NCI-H2196 (cell line): ENCODE measurements around the gene CDC42SE2.
"Not testable (repeated sequence)": the region's sequence is repeated elsewhere in the genome, so short reads cannot be mapped to it uniquely, and the experiment has no call there.

Source experiments
- DNase-seq: peaks from one replicate; lab custom pipeline; 2025; ENCODE audit not compliant: unreplicated experiment; lab: John Stamatoyannopoulos, UW

CDC42SE2 gene

DNA sequence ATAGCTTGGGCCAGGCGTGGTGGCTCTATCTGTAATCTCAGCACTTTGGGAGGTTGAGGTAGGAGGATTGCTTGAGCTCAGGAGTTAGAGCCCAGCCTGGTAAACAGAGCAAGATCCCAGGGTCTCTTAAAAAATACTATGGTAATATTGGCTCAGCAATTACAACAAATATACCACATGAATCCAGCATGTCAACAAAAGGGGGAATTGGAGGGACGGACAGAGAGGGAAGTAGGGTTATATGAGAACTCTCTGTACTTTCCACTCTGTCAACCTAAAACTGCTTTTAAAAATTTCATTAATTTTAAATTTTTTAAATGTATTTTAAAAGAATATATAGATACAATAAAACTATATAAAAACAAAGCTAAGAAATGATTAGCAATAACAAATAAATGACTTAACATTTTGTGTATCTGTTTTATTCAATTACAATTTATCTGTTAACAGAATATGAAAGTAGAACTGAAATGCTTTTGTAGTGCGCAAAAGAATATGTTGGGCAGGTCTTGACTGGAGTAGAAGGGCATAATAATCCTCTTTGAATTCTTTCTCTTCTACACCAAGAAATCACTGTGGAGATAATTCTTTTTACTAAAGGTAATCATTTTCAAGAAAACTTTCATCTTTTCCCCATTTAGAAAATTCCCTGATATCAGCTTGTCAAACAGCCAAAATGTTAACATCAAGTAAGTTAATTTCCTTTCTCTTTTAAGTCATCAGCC, 12.9 kb upstream of the CDC42SE2 start:
- DNase-seq = no peak

DNA sequence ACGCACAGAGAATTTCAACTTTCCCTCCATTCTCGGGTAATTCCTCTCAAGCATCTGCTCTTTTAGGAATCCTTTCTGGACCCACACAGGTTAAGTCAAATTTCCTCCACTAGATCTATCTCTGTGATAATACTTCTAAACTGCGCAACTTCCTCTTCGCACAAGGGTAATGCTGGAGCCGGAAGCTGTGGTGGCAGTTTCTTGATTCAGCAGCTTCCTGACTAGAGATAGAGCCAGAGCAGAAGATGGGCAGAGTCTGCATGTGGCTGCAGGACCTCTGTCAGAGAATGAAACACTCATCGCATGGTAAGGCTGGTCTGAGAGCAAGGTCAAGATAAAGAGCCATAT, 11.1 kb upstream of the CDC42SE2 start:
- DNase-seq = no peak

DNA sequence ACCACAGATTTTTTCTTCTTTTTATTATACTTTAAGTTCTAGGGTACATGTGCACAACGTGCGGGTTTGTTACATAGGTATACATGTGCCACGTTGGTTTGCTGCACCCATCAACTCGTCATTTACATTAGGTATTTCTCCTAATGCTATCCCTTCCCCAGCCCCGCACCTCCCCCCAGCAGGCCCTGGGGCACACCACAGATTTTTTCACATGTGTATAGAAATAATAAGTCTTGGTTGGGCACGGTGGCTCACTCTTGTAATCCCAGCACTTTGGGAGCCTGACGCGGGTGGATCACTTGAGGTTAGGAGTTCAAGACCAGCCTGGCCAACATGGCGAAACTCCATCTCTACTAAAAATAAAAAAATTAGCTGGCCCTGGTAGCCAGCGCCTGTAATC, 9.8 kb upstream of the CDC42SE2 start:
- DNase-seq = not testable (repeated sequence)

DNA sequence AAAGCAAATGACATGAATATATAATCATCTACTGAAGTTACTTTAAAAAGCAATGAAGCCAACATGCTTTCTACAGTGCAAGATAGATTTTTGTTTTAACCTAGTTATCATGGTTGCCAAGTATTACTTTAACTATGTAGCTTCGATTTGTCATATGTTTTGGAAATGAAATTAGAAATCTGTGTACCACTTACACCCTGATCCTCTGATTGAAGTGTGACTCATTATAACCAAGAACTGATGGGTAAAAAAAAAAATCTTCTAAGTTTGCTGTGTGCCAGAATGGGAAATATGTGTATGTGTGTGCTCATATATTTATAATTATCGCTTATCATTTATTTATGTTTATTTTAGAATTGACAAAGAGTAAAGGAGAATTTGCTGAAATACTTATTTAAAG, 9.1 kb upstream of the CDC42SE2 start:
- no peak for DNase-seq

DNA sequence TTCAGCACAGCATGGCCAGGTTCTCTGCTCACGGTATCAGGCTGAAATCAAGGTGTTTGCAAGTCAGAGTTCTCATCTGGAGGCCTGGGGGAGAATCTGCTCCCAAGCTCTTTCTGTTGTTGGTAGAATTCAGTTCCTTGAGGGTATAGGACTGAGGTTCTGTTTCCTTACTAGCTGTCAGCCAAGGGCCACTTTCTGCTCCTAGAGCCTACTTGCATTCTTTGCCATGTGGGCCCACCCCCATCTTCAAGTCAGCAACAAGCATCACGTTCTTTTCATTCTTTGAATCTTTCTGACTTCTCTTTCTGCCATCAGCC, 7.4 kb upstream of the CDC42SE2 start:
- DNase-seq = no peak

DNA sequence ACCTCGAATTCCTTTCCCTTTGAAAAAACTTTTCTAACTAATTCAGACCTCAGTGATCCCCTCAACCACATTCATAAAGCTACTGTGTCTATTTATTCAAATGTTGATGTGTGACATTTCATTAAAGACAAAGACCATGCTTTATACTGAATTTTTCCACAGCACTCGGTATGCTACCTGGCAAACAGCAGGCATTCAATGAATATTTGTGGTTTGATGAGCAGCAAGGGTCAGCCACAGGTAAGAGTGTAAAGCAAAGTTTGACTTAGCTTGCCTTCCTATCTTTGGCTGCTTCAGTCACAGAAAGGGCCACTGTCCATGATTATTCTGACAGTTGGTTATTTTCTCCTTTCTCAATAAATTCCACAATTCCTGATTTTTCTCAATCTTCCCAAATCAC, 5.1 kb upstream of the CDC42SE2 start:
- DNase-seq = no peak

DNA sequence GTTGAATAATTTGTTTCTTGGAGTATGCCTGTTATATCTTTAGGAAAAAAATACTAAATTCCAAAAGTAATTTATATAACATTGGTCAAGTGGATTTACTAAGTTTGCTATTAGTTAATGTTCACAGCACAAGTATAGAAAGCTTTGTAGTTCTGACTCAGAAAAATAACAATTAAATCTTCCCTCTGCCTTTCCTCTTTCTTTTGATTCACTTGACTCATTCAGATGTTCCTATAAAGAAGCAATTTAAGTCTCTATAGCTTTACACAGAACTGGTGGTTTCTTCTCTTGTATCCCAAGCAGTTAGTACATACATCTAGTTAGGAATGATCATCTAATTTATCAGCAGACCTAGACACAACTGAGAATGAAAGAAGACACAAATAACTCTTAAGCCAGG, 4.5 kb upstream of the CDC42SE2 start:
- DNase-seq = no peak

DNA sequence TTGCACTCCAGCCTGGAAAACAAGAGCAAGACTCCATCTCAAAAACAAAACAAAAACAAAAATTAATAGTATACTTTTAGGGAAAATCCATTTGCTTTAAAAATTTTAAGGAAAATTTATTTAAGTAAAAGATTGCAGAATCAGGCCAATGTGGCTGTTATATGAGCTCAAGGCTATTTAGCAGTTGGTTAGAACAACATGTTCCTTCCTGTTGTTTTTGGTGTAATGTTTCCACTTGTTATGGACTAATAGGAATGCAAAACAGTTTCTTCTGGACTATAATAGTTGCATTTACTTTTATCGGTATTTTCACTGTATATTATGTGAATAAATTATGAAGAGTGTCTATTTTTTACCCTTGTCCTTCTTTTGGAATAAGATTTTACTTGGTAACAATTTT, 3.0 kb upstream of the CDC42SE2 start:
- no peak for DNase-seq

DNA sequence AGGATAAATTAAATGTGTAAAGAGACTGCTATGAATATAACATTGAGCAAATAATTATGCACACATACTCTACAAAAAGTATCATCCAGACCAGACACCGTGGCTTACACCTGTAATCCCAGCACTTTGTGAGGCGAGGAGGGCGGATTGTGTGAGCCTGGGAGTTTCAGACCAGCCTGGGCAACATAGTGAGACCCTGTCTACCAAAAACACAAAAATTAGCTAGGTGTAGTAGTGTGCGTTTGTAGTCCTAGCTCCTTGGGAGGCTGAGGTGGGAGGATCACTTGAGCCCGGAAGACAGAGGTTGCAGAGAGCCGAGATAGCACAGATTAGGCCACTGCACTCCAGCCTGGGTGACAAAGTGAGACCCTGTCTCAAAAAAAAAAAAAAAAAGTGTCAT, 2.4 kb upstream of the CDC42SE2 start:
- no peak for DNase-seq

DNA sequence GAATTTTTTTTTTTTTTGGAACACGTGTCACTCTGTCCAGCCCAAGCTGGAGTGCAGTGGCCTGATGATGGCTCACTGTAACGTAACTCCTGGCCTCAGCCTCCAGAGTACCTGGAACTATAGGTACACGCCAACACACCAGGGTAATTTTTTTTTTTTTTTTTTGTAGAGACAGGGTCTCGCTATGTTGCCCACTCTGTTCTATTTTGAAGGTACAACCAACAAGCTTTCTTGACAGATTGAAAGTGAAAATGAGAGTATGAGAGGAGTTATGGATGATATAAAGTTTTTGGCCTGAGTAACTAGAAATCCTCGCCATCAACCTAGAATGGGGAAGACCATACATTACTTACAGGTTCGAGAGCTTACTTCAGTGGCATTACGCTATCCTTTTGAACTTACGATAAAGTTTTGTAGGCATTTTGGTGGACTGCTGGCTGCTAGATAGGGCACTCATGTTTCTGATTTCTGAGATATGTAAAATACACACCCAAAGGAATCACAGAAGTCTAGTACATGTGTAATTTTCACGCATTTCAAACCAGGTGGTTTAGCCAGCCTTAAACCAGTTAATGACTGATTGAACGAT, 806 bp upstream of the CDC42SE2 start:
- no peak for DNase-seq

DNA sequence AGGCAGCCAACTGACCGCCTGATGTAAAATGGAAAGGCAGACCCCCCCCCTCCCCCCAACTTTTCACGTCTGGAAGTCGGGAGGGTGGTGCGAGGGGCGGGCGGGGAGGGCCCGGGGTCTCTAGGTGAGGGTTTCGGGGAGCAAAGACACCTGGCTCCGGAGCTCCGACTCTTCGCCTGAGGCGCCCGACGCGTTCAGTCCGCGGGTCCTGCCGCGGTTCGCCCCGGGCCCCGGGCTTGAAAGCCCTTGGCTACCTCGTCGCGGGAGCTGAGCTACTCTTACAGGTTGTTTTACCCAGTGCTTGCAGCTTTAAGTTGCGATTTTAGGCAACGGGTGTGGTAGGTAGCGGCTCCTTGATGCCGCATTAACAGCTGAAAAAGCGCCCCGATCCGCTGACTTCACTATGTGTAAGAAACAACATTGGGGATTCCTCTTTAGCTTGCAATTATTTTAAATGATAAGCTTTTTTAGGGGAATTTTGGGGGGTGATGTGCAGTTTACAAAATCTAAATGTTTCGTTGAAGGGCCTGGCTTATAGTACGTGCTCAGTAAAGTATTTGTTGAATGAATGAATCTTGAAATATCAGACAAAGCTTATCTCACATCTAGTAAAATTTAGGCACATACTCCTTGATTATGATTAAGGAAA, 722 bp downstream of the CDC42SE2 start:
- peak; percentile 25 for DNase-seq

DNA sequence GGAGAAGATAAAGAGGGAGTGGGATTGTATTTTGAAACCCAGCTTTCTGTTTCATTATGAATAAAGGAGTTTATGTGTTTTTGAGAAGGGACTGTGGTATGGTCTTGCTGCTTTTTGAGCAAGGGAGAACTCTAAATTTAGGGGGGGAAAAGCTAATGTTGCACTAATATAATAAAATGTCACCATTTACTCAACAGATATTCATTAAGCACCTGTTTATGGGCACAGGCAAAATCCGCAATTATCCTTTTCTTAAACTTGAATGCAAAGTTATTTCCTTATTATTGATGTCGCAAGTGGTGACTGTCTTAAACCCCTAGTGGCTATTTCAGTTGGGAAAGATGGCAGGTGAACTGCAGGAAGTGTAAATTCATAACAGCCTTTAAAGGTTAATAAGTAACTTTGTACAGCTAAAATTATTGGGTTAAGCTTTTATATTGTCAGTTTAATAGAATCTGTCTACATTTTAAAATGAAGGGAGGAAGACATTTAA, 1.5 kb downstream of the CDC42SE2 start:
- peak; percentile 31 for DNase-seq

DNA sequence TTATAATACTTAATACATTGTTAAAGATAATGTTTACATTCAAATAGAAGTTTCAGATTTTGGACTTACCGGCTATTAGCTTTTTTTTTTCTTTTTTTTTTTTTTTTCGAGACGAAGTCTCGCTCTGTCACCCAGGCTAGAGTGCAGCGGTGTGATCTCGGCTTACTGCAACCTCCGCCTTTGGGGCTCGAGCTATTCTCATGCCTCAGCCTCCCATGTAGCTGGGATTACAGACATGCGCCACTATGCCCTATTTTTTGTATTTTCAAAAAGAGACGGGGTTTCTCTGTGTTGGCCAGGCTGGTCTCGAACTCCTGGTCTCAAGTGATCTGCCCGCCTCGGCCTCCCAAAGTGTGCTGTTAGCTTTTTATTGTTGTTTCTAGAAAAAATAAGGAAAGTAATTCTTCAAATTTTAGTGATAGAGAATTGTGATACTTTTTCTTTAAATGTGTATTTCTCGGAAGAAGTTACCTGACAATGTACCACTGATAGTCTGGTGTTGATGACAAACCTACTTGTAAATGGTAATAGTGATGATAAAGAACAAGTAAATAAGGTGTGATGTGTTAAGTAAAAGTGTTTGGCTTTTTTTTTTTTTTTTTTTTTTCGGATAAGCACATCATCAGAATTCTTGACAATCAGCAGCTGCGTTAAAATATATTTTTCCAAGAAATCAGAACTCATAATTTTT, 2.7 kb downstream of the CDC42SE2 start:
- DNase-seq = no peak

DNA sequence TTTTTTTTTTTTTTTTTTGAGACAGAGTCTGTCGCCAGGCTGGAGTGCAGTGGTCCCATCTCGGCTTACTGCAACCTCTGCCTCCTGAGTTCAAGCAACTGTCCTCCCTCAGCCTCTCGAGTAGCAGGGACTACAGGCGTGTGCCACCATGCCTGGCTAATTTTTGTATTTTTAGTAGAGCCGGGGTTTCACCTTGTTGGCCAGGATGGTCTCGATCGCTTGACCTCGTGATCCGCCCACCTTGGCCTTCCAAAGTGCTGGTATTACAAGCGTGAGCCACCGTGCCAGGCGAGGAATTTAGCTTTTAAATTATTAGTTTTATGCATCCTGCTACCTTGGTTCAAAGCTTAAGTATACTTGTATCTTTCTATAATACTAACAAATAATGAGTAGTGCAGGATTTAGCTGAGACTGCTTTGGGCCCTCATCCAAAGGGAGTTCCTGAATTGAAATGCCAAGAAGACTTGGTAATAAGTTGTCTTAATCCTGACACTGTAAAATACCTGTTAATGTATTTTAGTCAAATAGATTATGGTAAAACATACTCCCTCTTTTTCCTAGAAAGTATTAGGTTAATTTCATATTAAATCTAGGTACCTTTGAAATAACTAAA, 5.0 kb downstream of the CDC42SE2 start:
- no peak for DNase-seq

DNA sequence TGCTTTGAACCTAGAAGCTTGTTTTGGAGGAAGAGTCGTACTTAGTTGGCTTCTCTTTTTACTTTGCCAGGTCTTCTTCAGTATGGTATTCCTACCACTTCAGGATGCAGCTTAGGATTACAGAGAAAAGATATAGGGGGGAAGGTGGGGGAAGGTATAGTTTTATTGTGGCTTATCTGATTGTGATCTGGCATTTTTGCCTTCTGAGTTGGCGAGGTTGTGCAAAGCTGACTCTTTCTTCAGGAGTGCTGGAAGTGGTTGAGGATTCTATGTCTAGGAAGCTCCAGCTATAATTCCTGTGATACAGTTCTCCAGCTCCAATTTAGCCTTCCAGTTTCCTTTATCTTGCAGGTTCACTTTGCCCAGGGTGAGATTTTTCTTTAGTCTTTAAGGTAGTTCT, 7.0 kb downstream of the CDC42SE2 start:
- DNase-seq = no peak

DNA sequence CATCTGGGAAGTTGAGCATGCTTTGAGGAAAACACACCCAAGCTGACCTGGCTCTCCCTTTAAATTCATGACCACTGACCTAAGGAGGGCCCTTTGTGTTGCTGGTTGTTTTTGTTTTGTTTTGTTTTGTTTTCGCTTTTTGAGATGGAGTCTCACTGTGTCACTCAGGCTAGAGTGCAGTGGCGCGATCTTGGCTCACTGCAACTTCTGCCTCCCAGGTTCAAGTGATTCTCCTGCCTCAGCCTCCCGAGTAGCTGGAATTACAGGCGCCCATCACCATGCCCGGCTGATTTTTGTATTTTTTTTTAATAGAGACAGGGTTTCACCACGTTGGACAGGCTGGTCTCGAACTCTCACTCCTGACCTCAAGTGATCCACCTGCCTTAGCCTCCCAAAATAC, 8.0 kb downstream of the CDC42SE2 start:
- DNase-seq = not testable (repeated sequence)

DNA sequence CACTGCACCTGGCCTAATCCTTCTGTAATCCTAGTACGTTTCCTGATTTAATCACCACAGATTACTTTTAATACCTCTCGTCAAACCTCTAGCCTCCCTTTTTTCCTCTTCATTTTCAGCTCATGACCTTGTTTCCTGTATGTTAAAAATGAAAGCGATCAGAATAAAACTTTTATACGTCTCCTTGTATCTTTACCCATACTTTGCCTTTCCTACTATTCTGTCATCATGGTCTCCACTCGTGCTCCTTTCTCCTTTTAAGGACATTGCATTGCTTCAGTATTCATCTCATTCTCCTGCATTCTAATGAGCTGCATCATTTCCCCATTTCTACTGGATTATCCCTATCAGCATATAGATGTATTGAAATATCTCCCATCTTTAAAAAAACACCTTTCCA, 8.5 kb downstream of the CDC42SE2 start:
- no peak for DNase-seq

DNA sequence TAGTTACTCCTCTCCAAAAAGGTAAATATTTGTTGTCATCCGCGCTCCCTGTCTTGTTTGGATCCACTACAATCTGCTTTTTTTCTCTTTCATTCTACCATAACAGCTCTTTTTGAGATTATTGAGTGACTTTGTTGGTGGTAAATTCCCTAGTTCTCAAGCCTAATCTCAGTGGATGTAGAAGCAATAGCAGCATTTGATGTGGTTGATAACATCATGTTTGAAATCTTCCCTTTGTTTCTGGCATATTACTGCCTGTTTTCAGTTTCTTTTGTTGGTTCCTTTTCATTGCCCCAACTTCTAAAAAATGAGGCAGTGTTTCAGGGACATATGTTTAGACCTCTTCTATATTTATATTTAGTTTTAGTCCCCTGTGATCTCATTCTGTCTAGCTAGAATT, 8.9 kb downstream of the CDC42SE2 start:
- no peak for DNase-seq

DNA sequence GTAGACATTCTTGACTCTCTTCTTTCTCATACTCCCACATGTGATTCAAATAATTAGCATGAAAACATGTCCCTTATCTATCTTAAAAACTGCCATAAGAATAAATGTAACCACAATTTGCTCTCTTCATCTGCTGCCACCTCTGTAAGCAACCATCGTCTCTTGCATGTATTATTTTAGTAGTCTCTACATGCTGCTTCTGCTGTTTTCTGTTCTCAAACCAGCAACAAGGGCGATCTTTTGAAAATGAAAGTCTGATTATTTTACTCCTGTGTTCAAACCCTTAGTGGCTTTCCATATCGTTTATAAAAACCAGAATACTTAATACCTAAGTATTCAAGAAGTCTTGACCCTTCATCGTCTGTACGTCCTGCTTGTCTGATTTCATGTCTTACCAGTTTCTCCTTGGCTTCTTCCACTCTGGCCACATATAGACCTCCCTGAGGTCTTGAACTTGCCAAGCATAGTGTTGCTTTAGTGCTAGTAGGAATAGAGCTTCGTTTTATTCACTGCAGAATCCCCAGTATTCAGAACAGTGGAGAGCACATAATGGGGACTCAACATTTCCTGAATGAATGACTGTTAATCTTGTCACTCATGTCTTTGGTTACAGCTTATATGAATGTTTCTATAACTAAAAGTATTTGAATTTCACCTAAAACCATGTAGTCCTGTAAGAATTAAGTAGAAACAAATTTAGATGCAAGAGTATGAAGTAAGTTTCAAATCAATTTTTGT, 10.6 kb downstream of the CDC42SE2 start:
- no peak for DNase-seq

DNA sequence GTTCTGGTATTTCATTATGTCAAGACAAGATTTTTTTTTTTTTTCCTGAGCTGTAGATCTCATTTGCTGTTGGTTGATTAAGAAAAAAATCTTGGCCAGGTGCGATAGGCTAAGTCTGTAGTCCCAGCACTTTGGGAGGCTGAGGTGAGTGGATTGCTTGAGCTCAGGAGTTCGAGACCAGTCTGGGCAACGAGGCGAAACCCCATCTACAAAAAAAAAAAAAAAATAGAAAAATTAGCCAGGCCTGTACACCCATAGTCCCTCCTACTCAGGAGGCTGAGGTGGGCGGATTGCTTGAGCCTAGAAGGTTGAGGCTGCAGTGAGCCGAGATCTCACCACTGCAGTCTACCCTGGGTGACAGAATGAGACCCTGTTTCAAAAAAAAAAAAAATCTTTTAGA, 12.2 kb downstream of the CDC42SE2 start:
- no peak for DNase-seq

DNA sequence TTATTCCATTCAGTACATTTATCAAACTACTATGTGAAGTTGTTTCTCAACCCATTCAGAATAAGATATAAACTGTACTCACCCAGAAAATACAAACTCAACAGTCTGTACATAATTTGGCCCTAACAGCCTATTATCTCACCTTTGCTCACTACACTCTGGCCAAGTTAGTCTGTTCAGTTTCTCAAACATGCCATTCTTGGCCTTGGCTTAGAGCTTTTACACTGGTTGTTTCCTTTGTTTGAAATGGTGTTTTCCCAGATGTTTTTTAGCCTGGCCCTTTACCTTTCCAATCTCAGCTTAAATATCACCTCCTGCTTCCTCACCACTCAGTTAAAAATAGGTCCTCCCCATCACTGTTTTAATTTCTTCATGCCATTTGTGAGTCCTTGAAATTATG, 13.6 kb downstream of the CDC42SE2 start:
- no peak for DNase-seq
